ENCODE data around the gene C16orf74. TPM values are rescaled to one million over a fixed set of nuclear protein-coding genes. Genes with fewer than 3 reads are reported as not detected.

The C16orf74 gene
- total RNA-seq, 1 donor from 2014 or later = 4.7 TPM

DNA sequence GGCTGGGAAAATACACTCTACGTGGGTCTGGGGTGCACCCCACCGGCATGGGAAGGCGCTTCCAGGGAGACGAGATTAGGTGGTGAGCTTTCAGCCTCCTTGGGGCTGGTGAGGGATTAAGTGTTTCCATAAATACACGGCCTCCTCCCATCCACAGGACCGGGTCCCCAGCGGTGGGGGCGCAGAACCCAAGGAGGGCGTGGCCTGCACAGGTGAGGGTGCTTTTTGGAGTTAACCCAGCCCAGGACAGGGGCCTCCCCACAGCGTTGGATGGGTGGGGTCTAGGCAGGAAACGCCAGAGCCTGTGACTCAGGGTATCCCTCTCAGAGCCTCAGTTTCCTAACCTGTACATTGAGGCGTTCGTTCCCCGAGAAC lies 1.1 kb downstream of the C16orf74 start:
- Histone ChIP-seq H3K27me3 (ENCODE audit: insufficient read depth, low read length) (no peaks in the 10 kb centered on the region), H3K9ac (ENCODE audit: low read length) (peak overlapping the region; percentile 54), H3K36me3 (ENCODE audit: insufficient read depth, low read length) (no peaks in the 10 kb centered on the region), H3K27ac (ENCODE audit: low read depth, low read length) (no peak overlapping the region), H3K79me2 (ENCODE audit: insufficient read depth, low read length) (peaks cover 5% of the 10 kb centered on the region), H3K4me2 (ENCODE audit: low read length) (peak overlapping the region; percentile 93), H2AFZ (ENCODE audit: low read depth, low read length) (peak overlapping the region; percentile 63), H3K4me3 (ENCODE audit: insufficient read depth, low read depth, low read length) (peak overlapping the region; percentile 57), H4K20me1 (ENCODE audit: insufficient read depth, low read length) (peaks cover 7% of the 10 kb centered on the region), H3K4me1 (ENCODE audit: insufficient read depth, low read length) (peaks cover 44% of the 10 kb centered on the region), H3K9me3 (ENCODE audit: insufficient read depth, low read depth, low read length) (no peaks in the 10 kb centered on the region)
- peak overlapping the region; percentile 87 for H3K4me3 Mint-ChIP-seq (ENCODE audit: unreplicated experiment)
- H3K9me3 Mint-ChIP-seq (ENCODE audit: unreplicated experiment) = no peaks in the 10 kb centered on the region
- TF ChIP-seq, protein P1, sequence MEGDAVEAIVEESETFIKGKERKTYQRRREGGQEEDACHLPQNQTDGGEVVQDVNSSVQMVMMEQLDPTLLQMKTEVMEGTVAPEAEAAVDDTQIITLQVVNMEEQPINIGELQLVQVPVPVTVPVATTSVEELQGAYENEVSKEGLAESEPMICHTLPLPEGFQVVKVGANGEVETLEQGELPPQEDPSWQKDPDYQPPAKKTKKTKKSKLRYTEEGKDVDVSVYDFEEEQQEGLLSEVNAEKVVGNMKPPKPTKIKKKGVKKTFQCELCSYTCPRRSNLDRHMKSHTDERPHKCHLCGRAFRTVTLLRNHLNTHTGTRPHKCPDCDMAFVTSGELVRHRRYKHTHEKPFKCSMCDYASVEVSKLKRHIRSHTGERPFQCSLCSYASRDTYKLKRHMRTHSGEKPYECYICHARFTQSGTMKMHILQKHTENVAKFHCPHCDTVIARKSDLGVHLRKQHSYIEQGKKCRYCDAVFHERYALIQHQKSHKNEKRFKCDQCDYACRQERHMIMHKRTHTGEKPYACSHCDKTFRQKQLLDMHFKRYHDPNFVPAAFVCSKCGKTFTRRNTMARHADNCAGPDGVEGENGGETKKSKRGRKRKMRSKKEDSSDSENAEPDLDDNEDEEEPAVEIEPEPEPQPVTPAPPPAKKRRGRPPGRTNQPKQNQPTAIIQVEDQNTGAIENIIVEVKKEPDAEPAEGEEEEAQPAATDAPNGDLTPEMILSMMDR (IDR thresholded peaks at IDR 0.05; ENCODE audit: insufficient read depth, low read depth, low read length) = no peak
- no peak for TF ChIP-seq EZH2 (IDR thresholded peaks at IDR 0.05; ENCODE audit: insufficient read depth, low read length)
- peaks cover 13% of the 10 kb centered on the region for H3K27me3 Mint-ChIP-seq (ENCODE audit: low read depth, unreplicated experiment)
- DNase-seq (ENCODE audit: low read depth) = no peak
- H3K4me1 Mint-ChIP-seq (ENCODE audit: low read depth, unreplicated experiment) = peaks cover 14% of the 10 kb centered on the region
- FAIRE-seq = no peak
- no peaks in the 10 kb centered on the region for H3K36me3 Mint-ChIP-seq (ENCODE audit: low read depth, unreplicated experiment)
- no peak overlapping the region for H3K27ac Mint-ChIP-seq (ENCODE audit: unreplicated experiment)

DNA sequence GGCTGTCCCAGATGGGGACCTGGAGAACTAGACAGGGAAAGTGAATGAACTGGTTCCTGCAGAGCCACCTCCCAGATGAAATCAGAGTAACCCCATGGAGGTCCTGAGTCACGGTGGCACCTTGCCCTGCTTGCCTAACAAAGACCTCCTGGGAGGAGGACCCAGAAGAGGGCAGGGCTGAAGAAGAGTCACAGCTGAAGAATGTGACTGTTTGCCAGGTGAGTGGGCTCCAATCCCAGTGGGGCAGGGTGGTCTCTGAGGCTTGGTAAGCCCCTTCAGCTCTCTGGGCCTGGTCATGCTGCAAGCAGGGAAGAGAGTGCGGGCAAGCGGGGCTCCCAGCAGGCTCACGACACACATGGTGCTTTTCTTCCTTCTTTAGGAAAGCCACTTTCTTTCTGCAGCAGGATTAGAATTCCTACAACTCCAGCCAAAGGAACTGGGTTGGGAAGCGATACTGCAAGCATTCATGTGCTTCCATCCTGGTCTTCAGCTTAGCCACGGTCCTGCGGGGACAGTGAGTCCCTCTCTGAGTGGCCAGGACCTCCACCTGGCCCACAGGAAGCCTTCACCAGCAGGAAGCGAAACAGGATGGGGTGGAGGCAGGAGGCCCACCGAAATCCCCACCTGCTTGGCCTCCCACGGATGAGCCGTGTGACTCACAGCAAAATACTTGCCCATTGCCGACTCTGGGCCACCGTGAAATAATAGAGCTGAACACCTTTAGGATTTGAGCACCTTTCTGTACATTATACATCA lies 4.3 kb downstream of the C16orf74 start:
- peak; percentile 32 for DNase-seq (ENCODE audit: low read depth)
- H3K4me3 Mint-ChIP-seq (ENCODE audit: unreplicated experiment) = no peak overlapping the region
- no peaks in the 10 kb centered on the region for H3K36me3 Mint-ChIP-seq (ENCODE audit: low read depth, unreplicated experiment)

More for the DNA sequence above, 4.3 kb downstream of the C16orf74 start:
- FAIRE-seq = no peak
- H3K4me1 Mint-ChIP-seq (ENCODE audit: low read depth, unreplicated experiment) = peaks cover 7% of the 10 kb centered on the region
- Histone ChIP-seq H3K27me3 (ENCODE audit: insufficient read depth, low read length) (no peaks in the 10 kb centered on the region), H3K9ac (ENCODE audit: low read length) (no peak overlapping the region), H4K20me1 (ENCODE audit: insufficient read depth, low read length) (peaks cover 7% of the 10 kb centered on the region), H3K36me3 (ENCODE audit: insufficient read depth, low read length) (no peaks in the 10 kb centered on the region), H2AFZ (ENCODE audit: low read depth, low read length) (no peak overlapping the region), H3K79me2 (ENCODE audit: insufficient read depth, low read length) (peaks cover 5% of the 10 kb centered on the region), H3K4me2 (ENCODE audit: low read length) (peak overlapping the region; percentile 52), H3K9me3 (ENCODE audit: insufficient read depth, low read depth, low read length) (no peaks in the 10 kb centered on the region), H3K4me3 (ENCODE audit: insufficient read depth, low read depth, low read length) (no peak overlapping the region), H3K27ac (ENCODE audit: low read depth, low read length) (no peak overlapping the region), H3K4me1 (ENCODE audit: insufficient read depth, low read length) (peaks cover 26% of the 10 kb centered on the region)
- H3K27me3 Mint-ChIP-seq (ENCODE audit: low read depth, unreplicated experiment) = peaks cover 15% of the 10 kb centered on the region
- no peak overlapping the region for H3K27ac Mint-ChIP-seq (ENCODE audit: unreplicated experiment)
- TF ChIP-seq, protein P1 (IDR thresholded peaks at IDR 0.05; ENCODE audit: insufficient read depth, low read depth, low read length) = no peak
- TF ChIP-seq EZH2 (IDR thresholded peaks at IDR 0.05; ENCODE audit: insufficient read depth, low read length) = no peak
- peaks cover 1% of the 10 kb centered on the region for H3K9me3 Mint-ChIP-seq (ENCODE audit: unreplicated experiment)
